ENCODE results near the gene GJA8. TPM values are rescaled to one million over a fixed set of nuclear protein-coding genes. Genes with fewer than 3 reads are reported as not detected.
A peak's percentile ranks its signal among the peaks of the same experiment; 100 is the strongest.
"Not testable (repeated sequence)": the region's sequence is repeated elsewhere in the genome, so short reads cannot be mapped to it uniquely, and the experiment has no call there.

Gene GJA8
- total RNA-seq, 2 experiments from 2014 or later: not detected

- H3K4me1 Mint-ChIP-seq: no peaks in the 10 kb centered on the region
- ChIA-PET CTCF (no interaction called here), POLR2A (no interaction called here)
- H3K36me3 Mint-ChIP-seq (ENCODE audit: low read depth): no peaks in the 10 kb centered on the region
- H3K27me3 Mint-ChIP-seq: peaks cover 7% of the 10 kb centered on the region
- H3K4me3 Mint-ChIP-seq: no peak overlapping the region
- no peaks in the 10 kb centered on the region for H3K9me3 Mint-ChIP-seq
- no peak overlapping the region for H3K27ac Mint-ChIP-seq
- DNase-seq: no peak
These were observed 5.4 kb upstream of the GJA8 start for GRCh38 chr1:147897029-147897752.

- ChIA-PET CTCF (no interaction called here), POLR2A (no interaction called here)
- no peaks in the 10 kb centered on the region for H3K4me1 Mint-ChIP-seq
- H3K36me3 Mint-ChIP-seq (ENCODE audit: low read depth): no peaks in the 10 kb centered on the region
- DNase-seq: no peak
- H3K27ac Mint-ChIP-seq: no peak overlapping the region
- H3K9me3 Mint-ChIP-seq: no peaks in the 10 kb centered on the region
- no peak overlapping the region for H3K4me3 Mint-ChIP-seq
- H3K27me3 Mint-ChIP-seq: peaks cover 7% of the 10 kb centered on the region
These were observed 4.8 kb upstream of the GJA8 start for GRCh38 chr1:147897789-147898188.

- H3K36me3 Mint-ChIP-seq (ENCODE audit: low read depth): no peaks in the 10 kb centered on the region
- H3K9me3 Mint-ChIP-seq: no peaks in the 10 kb centered on the region
- POLR2A ChIA-PET: no interaction called here
- no peak for DNase-seq
- H3K4me1 Mint-ChIP-seq: peaks cover 12% of the 10 kb centered on the region
- H3K27ac Mint-ChIP-seq: no peak overlapping the region
- H3K4me3 Mint-ChIP-seq: no peak overlapping the region
- H3K27me3 Mint-ChIP-seq: peaks cover 3% of the 10 kb centered on the region
- CTCF ChIA-PET: no interaction called here
These were observed 2.1 kb downstream of the GJA8 start for GRCh38 chr1:147904726-147905125.

GRCh38 chr1:147907786-147908509, 5.4 kb downstream of the GJA8 start:
- no peaks in the 10 kb centered on the region for H3K27me3 Mint-ChIP-seq
- H3K9me3 Mint-ChIP-seq: no peaks in the 10 kb centered on the region
- H3K27ac Mint-ChIP-seq: no peak overlapping the region
- DNase-seq: no peak
- no peak overlapping the region for H3K4me3 Mint-ChIP-seq
- no peaks in the 10 kb centered on the region for H3K36me3 Mint-ChIP-seq (ENCODE audit: low read depth)
- H3K4me1 Mint-ChIP-seq: peaks cover 12% of the 10 kb centered on the region
- ChIA-PET CTCF (interaction anchor here (2.9 kb wide), 1 partner anchor 15 kb away, joined by 22 read pairs; no protein-coding TSS in a partner anchor), POLR2A (no interaction called here)

- no peak overlapping the region for H3K4me3 Mint-ChIP-seq
- H3K27me3 Mint-ChIP-seq: peaks cover 20% of the 10 kb centered on the region
- H3K9me3 Mint-ChIP-seq: no peaks in the 10 kb centered on the region
- no peak overlapping the region for H3K27ac Mint-ChIP-seq
- no peaks in the 10 kb centered on the region for H3K4me1 Mint-ChIP-seq
- POLR2A ChIA-PET: no interaction called here
- no peaks in the 10 kb centered on the region for H3K36me3 Mint-ChIP-seq (ENCODE audit: low read depth)
- DNase-seq: no peak
- CTCF ChIA-PET: no interaction called here
These were observed 10.0 kb downstream of the GJA8 start for GRCh38 chr1:147912553-147912952.

- Mint-ChIP-seq H3K36me3 (ENCODE audit: low read depth) (no peaks in the 10 kb centered on the region), H3K4me3 (no peak overlapping the region), H3K9me3 (no peaks in the 10 kb centered on the region), H3K27ac (no peak overlapping the region), H3K27me3 (peaks cover 23% of the 10 kb centered on the region), H3K4me1 (no peaks in the 10 kb centered on the region)
- ChIA-PET CTCF (no interaction called here), POLR2A (no interaction called here)
- DNase-seq: no peak
These were observed 10.9 kb downstream of the GJA8 start for GRCh38 chr1:147913362-147913942.

GRCh38 chr1:147919896-147920295, 17.3 kb downstream of the GJA8 start:
- CTCF ChIA-PET: interaction anchor here (0.6 to 1.7 kb wide), 2 partner anchors 27 to 51 kb away, joined by 5 to 6 read pairs; no protein-coding TSS in a partner anchor
- Mint-ChIP-seq H3K27ac (no peak overlapping the region), H3K4me1 (no peaks in the 10 kb centered on the region), H3K9me3 (no peaks in the 10 kb centered on the region), H3K27me3 (peaks cover 17% of the 10 kb centered on the region), H3K4me3 (no peak overlapping the region), H3K36me3 (ENCODE audit: low read depth) (no peaks in the 10 kb centered on the region)
- no peak for DNase-seq
- POLR2A ChIA-PET: interaction anchor here (1.2 kb wide), 1 partner anchor 119 kb away, joined by 4 read pairs; no protein-coding TSS in a partner anchor

- H3K27ac Mint-ChIP-seq: no peak overlapping the region
- H3K9me3 Mint-ChIP-seq: no peaks in the 10 kb centered on the region
- H3K27me3 Mint-ChIP-seq: no peaks in the 10 kb centered on the region
- H3K4me3 Mint-ChIP-seq: no peak overlapping the region
- H3K36me3 Mint-ChIP-seq (ENCODE audit: low read depth): no peaks in the 10 kb centered on the region
- DNase-seq: no peak
- POLR2A ChIA-PET: no interaction called here
- H3K4me1 Mint-ChIP-seq: peaks cover 5% of the 10 kb centered on the region
- CTCF ChIA-PET: no interaction called here
These were observed 22.2 kb downstream of the GJA8 start for GRCh38 chr1:147924813-147925212.

GRCh38 chr1:147927215-147927614, 24.6 kb downstream of the GJA8 start:
- DNase-seq, POLR2A ChIA-PET, H3K27ac Mint-ChIP-seq, CTCF ChIA-PET, H3K27me3 Mint-ChIP-seq, H3K4me3 Mint-ChIP-seq, H3K9me3 Mint-ChIP-seq: not testable (repeated sequence)
- peaks cover 25% of the 10 kb centered on the region for H3K4me1 Mint-ChIP-seq
- H3K36me3 Mint-ChIP-seq (ENCODE audit: low read depth): peaks cover 13% of the 10 kb centered on the region

GRCh38 chr1:147927689-147928088, 25.1 kb downstream of the GJA8 start:
- H3K27me3 Mint-ChIP-seq, H3K27ac Mint-ChIP-seq, CTCF ChIA-PET, H3K9me3 Mint-ChIP-seq, DNase-seq, H3K4me3 Mint-ChIP-seq, POLR2A ChIA-PET: not testable (repeated sequence)
- H3K4me1 Mint-ChIP-seq: peaks cover 28% of the 10 kb centered on the region
- H3K36me3 Mint-ChIP-seq (ENCODE audit: low read depth): peaks cover 17% of the 10 kb centered on the region

GRCh38 chr1:147928236-147929132, 25.9 kb downstream of the GJA8 start, which contains the start of gene GPR89B:
TSS of gene GPR89B (plus strand) at chr1:147928420. CDS start at chr1:147928537, 117 bp downstream.
- Mint-ChIP-seq H3K27ac (peak within 1 kb of the TSS; percentile 80), H3K4me3 (peak within 1 kb of the TSS; percentile 80), H3K4me1 (peaks cover 28% of the 10 kb centered on the region), H3K36me3 (ENCODE audit: low read depth) (peaks cover 17% of the 10 kb centered on the region)
- H3K9me3 Mint-ChIP-seq, CTCF ChIA-PET, POLR2A ChIA-PET, H3K27me3 Mint-ChIP-seq: not testable (repeated sequence)
- DNase-seq: peak; percentile 95

- Mint-ChIP-seq H3K36me3 (ENCODE audit: low read depth) (peaks cover 20% of the 10 kb centered on the region), H3K4me1 (peaks cover 30% of the 10 kb centered on the region)
- H3K27ac Mint-ChIP-seq, POLR2A ChIA-PET, DNase-seq, H3K9me3 Mint-ChIP-seq, H3K4me3 Mint-ChIP-seq, CTCF ChIA-PET, H3K27me3 Mint-ChIP-seq: not testable (repeated sequence)
These were observed 28.5 kb downstream of the GJA8 start for GRCh38 chr1:147931137-147931536.

- H3K27me3 Mint-ChIP-seq, CTCF ChIA-PET, DNase-seq, H3K4me3 Mint-ChIP-seq, POLR2A ChIA-PET, H3K27ac Mint-ChIP-seq, H3K9me3 Mint-ChIP-seq: not testable (repeated sequence)
- Mint-ChIP-seq H3K4me1 (peaks cover 20% of the 10 kb centered on the region), H3K36me3 (ENCODE audit: low read depth) (peaks cover 28% of the 10 kb centered on the region)
These were observed 32.7 kb downstream of the GJA8 start for GRCh38 chr1:147935296-147935695.

All from activated CD4-positive, alpha-beta memory T cell treated with anti-CD3 and anti-CD28 coated beads, Interleukin-2, amount 10 ng/mL, durations not matched to agents 7 days and 5 days (primary cell).